GM18526 (cell line): ENCODE data around the gene SMAD2.

ENCODE experiments used
- POLR2A ChIP-seq: IDR thresholded peaks from 3 replicates; pipeline ENCODE4 v1.6.1; 2011; ENCODE audit not compliant: insufficient read length; ENCODE audit errors: extremely low read depth

The SMAD2 gene

GRCh38 chr18:47944972-47945852, 14.8 kb upstream of the SMAD2 start:
- TF ChIP-seq POLR2A, result no peak

- TF ChIP-seq POLR2A, result no peak
Observed at GRCh38 chr18:47936952-47937351, 6.5 kb upstream of the SMAD2 start.

- no peak for TF ChIP-seq POLR2A
Observed at GRCh38 chr18:47935321-47936055, 5.0 kb upstream of the SMAD2 start.

- no peak for TF ChIP-seq POLR2A
Observed at GRCh38 chr18:47932603-47933002, 2.1 kb upstream of the SMAD2 start.

GRCh38 chr18:47932190-47932589, 1.7 kb upstream of the SMAD2 start:
- TF ChIP-seq POLR2A, result no peak

GRCh38 chr18:47931718-47932103, 1.3 kb upstream of the SMAD2 start:
- no peak for TF ChIP-seq POLR2A

- peak; percentile 69 for TF ChIP-seq POLR2A
Observed at GRCh38 chr18:47930931-47931717, 665 bp upstream of the SMAD2 start.

- TF ChIP-seq POLR2A, result no peak
Observed at GRCh38 chr18:47929681-47930198, 719 bp downstream of the SMAD2 start.

- TF ChIP-seq POLR2A, result no peak
Observed at GRCh38 chr18:47928466-47928865, 2.0 kb downstream of the SMAD2 start.

GRCh38 chr18:47926101-47926850, 4.2 kb downstream of the SMAD2 start:
- TF ChIP-seq POLR2A, result no peak

GRCh38 chr18:47919916-47920315, 10.5 kb downstream of the SMAD2 start:
- TF ChIP-seq POLR2A, result no peak

- TF ChIP-seq POLR2A, result no peak
Observed at GRCh38 chr18:47917923-47918610, 12.4 kb downstream of the SMAD2 start.

GRCh38 chr18:47915930-47916329, 14.5 kb downstream of the SMAD2 start:
- no peak for TF ChIP-seq POLR2A

- no peak for TF ChIP-seq POLR2A
Observed at GRCh38 chr18:47915229-47915628, 15.2 kb downstream of the SMAD2 start.
